Kasumi-1 (cell line): ENCODE results near the gene MVB12B.
"Not testable (repeated sequence)": the region's sequence is repeated elsewhere in the genome, so short reads cannot be mapped to it uniquely, and the experiment has no call there.

Experiments
- DNase-seq, 2 experiments: peaks; one replicate each; lab custom pipeline; 2025; lab: John Stamatoyannopoulos, UW

The MVB12B gene

DNA sequence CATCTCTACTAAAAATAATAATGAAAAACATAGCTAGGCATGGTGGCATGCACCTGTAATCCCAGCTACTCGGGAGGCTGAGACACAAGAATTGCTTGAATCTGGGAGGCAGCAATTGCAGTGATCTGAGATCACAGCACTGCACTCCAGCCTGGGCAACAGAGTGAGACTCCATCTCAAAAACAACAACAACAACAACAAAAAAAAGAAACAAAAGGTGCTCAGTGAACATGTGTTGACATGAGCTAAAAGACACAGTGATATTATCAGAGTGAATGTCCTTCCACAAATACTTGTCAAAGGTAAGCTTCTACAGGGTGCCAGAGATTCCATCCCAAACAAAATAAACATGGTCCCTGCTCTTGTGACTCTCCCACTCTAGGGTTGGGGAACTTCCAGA, 211.9 kb downstream of the MVB12B start:
- DNase-seq, result no peak

DNA sequence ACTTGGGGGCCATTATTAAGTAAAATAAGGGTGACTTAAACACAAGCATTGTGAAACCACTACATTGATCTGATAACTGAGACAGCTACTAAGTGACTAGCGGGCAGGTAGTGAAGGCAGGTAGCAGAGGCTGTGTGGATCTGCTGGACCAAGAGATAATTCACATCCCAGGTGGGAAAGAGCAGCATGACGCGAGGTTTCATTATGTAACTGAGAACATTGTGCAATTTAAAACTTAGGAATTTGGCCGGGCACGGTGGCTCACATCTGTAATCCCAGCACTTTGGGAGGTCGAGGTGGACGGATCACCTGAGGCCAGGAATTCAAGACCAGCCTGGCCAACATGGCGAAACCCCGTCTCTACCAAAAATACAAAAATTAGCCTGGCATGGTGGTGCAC, 213.8 kb downstream of the MVB12B start:
- DNase-seq, result not testable (repeated sequence)

DNA sequence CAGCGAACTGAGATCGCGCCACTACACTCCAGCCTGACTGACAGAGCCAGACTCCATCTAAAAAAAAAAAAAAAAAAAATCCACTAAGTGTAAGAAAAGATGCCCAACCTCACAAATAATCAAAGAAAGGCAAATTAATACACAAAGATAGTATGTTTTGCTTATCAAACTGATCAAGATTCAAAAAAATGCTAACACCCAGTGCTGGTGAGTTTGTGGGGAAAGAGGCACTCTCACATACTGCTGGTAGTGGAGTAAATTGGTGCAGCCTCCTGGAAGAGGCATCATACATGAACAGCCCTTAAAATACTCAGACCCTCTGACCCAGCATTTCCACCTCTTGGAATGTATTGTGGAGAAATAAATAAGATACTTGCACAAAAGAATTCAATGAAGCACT, 216.9 kb downstream of the MVB12B start:
- DNase-seq, result no peak

DNA sequence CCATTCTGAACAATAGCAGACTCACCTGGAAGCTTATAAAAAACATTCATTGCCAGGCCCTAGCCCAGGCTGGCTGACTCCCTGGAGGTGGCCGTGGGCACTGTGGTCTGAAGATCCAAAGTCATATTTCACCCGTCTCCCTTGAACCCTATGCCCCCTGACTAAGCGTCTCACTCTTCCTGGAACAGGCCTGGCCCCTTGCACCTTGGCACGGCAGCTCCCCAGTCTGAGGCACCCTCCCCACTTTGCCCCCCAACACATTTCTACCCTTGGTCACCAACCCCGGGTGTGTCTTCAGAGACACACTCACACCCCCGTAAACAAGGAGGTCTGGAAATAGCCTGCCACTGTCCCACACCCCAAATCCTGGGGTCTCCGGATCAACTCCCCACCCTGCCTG, 218.5 kb downstream of the MVB12B start:
- DNase-seq, result no peak

DNA sequence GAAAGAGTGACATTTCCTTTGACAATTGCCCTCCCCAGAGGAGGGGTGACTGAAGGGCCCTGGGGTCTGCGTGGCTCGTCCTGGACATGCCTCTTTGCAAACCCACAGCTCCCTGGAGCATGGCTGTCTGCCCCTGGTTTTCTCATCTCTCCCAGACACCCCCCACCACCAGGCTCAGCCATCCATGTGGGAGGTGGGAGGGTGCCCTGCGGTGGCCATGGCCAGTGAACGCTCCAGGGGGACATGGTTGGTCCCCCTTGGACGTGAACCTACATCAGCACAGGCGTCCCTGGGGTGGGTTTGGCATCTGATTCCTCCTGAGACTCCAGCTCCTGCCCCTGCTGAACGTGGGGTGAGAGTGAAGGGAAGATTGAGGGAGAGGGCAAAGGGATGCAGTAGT, 219.4 kb downstream of the MVB12B start:
- DNase-seq, result no peak

DNA sequence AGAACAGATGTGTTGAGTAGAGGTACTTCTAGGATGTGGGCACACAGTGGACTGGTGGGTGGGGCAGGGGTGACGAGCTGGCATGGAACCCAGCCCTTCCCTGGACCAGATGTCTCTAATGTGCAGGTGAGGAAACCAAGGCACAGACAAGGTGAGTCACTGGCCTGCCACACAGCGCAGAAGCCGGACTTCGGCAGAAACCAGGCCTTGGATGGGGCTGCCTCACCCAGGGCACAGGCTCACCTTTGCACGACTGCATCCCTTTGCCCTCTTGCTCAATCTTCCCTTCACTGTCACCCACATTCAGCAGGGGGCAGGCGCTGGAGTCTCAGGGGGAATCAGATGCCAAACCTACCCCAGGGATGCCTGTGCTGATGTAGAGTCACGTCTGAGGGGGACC, 221.7 kb downstream of the MVB12B start:
- no peak for DNase-seq

DNA sequence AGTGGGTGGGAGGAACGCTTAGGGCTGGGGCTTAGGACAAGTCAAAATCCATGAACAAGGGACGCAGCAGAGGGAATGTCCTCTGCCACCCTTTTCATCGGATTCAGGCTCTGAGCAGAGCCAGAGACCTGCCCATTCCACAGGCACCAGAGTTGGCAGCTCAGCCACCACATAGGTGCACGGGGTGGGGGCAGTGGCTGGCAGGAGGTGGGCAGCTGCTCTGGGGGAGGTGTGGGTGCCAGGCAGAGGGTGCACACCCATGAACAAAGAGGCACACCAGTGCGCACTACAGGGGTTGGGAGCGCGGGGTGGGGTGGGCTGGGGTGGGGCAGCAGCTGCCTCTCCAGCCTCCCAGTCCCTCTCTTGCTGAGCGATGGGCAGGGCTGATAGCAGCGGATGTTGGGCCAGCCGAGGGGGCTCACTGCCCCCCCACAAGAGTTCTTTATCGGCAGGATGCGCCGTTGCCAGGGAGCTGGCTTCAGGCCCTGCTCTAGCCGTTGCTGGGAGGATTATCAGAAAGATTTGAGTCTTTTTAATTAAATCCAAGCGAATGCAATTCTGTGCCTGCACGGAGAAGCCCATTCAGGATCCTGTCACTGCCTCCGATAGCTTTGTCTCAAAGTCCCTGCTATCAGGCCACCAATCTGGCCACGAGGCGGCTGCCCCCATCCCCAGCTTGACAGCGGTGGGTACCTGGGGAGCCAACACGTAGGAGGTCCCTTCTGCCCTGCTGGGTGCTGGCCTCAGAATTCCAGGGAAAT, 222.8 kb downstream of the MVB12B start:
- DNase-seq, result no peak

DNA sequence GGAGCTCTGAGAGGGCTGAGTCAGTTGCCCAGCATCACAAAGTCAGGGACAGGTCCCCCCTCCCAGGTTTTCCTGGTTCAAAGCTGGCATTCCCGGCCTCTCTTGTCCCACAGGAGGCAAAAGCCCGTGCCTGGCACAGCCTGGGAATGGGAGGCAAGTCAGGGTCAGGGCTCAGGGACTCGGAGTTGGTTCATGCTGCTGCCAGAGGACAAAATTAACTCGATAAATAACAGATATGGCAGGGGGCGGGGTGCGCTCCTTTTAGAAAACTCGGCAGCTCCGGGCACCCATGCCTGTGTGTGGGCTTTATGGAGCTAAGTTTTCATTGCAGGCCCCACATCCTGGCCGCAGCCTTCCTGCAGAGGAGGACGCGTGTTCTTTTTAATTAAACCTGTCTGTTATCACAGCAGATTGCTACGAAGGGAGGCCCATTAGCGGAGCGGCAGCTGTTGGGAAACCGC, 224.3 kb downstream of the MVB12B start:
- DNase-seq, result no peak

DNA sequence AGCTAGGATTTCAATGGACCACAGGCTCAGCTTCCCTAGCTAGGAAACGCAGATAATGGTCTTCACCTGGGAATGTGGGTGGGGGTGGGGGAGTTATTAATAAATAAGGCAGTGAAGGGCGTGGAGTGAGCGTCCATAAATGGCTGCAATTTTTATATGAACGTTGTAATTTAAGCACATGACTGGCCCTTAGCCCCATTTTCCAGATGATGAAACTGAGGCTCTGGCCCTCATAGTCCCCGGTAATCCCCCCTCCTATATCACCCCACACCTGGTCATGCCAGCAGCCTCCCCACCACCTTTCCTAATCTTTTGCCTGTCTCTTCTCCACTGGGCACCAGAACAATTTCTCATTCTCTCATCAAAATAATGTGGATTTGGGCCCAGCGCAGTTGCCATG, 225.2 kb downstream of the MVB12B start:
- no peak for DNase-seq

DNA sequence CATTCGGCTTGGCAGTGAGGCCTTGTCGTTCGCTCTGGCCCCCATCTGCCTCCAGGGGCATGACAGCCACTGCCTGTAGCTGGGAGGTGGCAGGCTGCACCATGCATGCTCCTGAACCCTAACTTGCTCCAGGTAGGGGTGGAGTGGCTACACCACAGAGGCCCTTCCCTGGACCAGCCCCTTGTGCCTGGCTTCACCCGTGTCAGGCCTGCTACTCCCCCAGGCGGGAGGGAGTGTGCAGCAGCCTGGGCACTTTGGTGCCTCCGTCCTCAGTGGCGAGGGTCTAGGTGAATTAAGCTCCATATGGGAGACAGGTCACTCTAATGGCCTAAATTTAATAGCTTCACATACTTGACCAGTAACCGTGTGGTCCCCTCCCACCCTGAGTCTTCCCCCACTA, 227.7 kb downstream of the MVB12B start:
- DNase-seq, result no peak

DNA sequence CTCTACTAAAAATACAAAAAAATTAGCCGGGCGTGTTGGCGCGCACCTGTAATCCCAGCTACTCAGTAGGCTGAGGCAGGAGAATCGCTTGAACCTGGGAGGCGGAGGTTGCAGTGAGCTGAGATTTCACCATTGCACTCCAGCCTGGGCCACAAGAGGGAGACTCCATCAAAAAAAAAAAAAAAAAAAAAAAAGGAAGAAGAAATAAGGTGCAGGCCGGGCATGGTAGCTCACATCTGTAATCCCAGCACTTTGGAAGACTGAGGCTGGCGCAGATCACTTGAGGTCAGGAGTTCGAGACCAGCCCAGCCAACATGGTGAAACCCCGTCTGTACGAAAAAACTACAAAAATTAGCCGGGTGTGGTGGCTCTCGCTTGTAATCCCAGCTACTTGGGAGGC, 228.8 kb downstream of the MVB12B start:
- DNase-seq, result not testable (repeated sequence)
